Spleen (tissue), 11 donors: ENCODE data around the gene SERPINC1. TPM values are rescaled to one million over a fixed set of nuclear protein-coding genes. Genes with fewer than 3 reads are reported as not detected.

Experiments
- DNase-seq: peaks from one replicate; pipeline ENCODE4 v3.0.0-alpha.2; 2020
- H3K27ac ChIP-seq, 8 donors: fragments of 200-600 bp; sonication (generic) in 7 of 8; 1 replicate in 4 of 8; 2 replicates in 4 of 8; pipeline versions ENCODE4 v1.5.0 to v1.8.0; 2016 to 2021; ENCODE audit warnings: inconsistent platforms in 4 of 8, mild to moderate bottlenecking in 4 of 8, moderate library complexity in 1 of 8
- H3K27me3 ChIP-seq, 7 donors: fragments of 200-600 bp; sonication (generic) in 6 of 7; replicated peaks in 1 of 7; 1 replicate in 4 of 7; 2 replicates in 3 of 7; pipeline versions ENCODE4 v1.5.0 to v1.8.0; 2016 to 2021; ENCODE audit warnings: inconsistent platforms in 3 of 7, mild to moderate bottlenecking in 1 of 7
- H3K36me3 ChIP-seq, 6 donors: fragments of 200-600 bp; sonication (generic) in 5 of 6; 1 replicate in 4 of 6; 2 replicates in 2 of 6; pipeline versions ENCODE4 v1.5.0 to v1.8.0; 2016 to 2021; ENCODE audit warnings: inconsistent platforms in 2 of 6
- H3K4me1 ChIP-seq, 6 donors: fragments of 200-600 bp; sonication (generic) in 5 of 6; 1 replicate in 3 of 6; 2 replicates in 3 of 6; pipeline versions ENCODE4 v1.5.0 to v1.8.0; 2016 to 2021; ENCODE audit warnings: inconsistent platforms in 3 of 6
- H3K4me3 ChIP-seq, 8 donors: fragments of 200-600 bp; sonication (generic) in 7 of 8; 1 replicate in 4 of 8; 2 replicates in 4 of 8; pipeline versions ENCODE4 v1.5.0 to v1.8.0; 2016 to 2021; ENCODE audit warnings: inconsistent platforms in 4 of 8, mild to moderate bottlenecking in 4 of 8, moderate library complexity in 2 of 8
- H3K9me3 ChIP-seq, 8 donors: fragments of 200-600 bp; sonication (generic) in 7 of 8; 1 replicate in 4 of 8; 2 replicates in 4 of 8; pipeline versions ENCODE4 v1.5.0 to v1.8.0; 2016 to 2021; ENCODE audit warnings: inconsistent platforms in 4 of 8
- POLR2A ChIP-seq, 3 donors: fragments of 450-650 bp; IDR thresholded peaks; one replicate each; pipeline ENCODE4 v1.5.1; 2017; ENCODE audit warnings: antibody characterized with exemption in 3 of 3, mild to moderate bottlenecking in 1 of 3
- POLR2AphosphoS5 ChIP-seq, 3 donors: sonication (generic); formaldehyde crosslinking; IDR thresholded peaks; one replicate each; pipeline ENCODE4 v1.5.1; 2017; ENCODE audit warnings: antibody characterized with exemption in 3 of 3
- WGBS, 5 donors: extraction: QIAGEN DNeasy Blood & Tissue Kit in 3 of 5; methylation state at CpG; one replicate each; pipeline versions ENCODE4 v1.1.5 to v1.1.7; 2013 to 2018; 5-methylcytosine and 5-hydroxymethylcytosine counted together
- intact Hi-C: fragments of 100-400 bp; cut with DNase I; formaldehyde crosslinking; loops from one replicate; pipeline ENCODE4 v1.15.0; 2023; ENCODE audit warnings: low total_unique reads
- polyA plus RNA-seq, 3 donors: library from polyadenylated mRNA; stranded (reverse); fragments of 200-250 nt; gene quantifications; one replicate each; pipeline ENCODE4 v1.2.1, GENCODE V29; 2013
- total RNA-seq, 7 donors: library from RNA; depleted of rRNA in 3 of 7; stranded (reverse); fragments of >200 nt in 3 of 7; fragmentation: NEBNext Ultra II Directional in 4 of 7; extraction: Animal tissue kit (Norgen Biotek cat#: 25700) in 4 of 7; gene quantifications; one replicate each; pipeline versions ENCODE4 v1.1.0 to v1.2.1, GENCODE V29; 2016 to 2021
- TF ChIP-seq, protein P1 (sequence below), 11 experiments: fragments of 200-600 bp in 7 of 11; fragments of 450-650 bp in 4 of 11; sonication (generic) in 4 of 11; IDR thresholded peaks in 8 of 11; conservative IDR thresholded peaks in 3 of 11; 1 replicate in 7 of 11; 2 replicates in 4 of 11; pipeline versions ENCODE4 v1.4.0 to v1.8.0; 2016 to 2021; ENCODE audit warnings: antibody characterized with exemption in 11 of 11, inconsistent platforms in 4 of 11, mild to moderate bottlenecking in 1 of 11
- donor health status: healthy with polysubstance abuse.
- donor health status: DM: no; HTN: no; CAD: no; lungs with moderate emphysema.
- donor health status: DM: no; HTN: no; CAD: no.
- donor health status: Bipolar disorder and iron deficiency.
- donor health status: healthy.
- donor health status: DM: no; HTN: no; CAD: no.
- donor health status: DM: yes; HTN: yes; CAD: no.

The SERPINC1 gene
- total and polyA plus RNA-seq, 10 donors: 0.10 to 0.49 (median 0.17) TPM; not detected in 6

GRCh38 chr1:173866413-173867115 is 50.6 kb downstream of the SERPINC1 start:
- WGBS, 5 donors: 10 to 24% (median 11%) methylated on average over 2 of the region's 2 CpGs
- no peaks in the 10 kb centered on the region for H3K9me3 ChIP-seq
- peak overlapping the region; percentile 75 to 95 (median 84) for H3K4me3 ChIP-seq
- peaks cover 43 to 80% (median 63%) of the 10 kb centered on the region in 6 donors for H3K4me1 ChIP-seq
- TF ChIP-seq POLR2A (IDR thresholded peaks at IDR 0.05): no peak
- TF ChIP-seq POLR2AphosphoS5 (IDR thresholded peaks at IDR 0.05): no peak
- TF ChIP-seq, protein P1, sequence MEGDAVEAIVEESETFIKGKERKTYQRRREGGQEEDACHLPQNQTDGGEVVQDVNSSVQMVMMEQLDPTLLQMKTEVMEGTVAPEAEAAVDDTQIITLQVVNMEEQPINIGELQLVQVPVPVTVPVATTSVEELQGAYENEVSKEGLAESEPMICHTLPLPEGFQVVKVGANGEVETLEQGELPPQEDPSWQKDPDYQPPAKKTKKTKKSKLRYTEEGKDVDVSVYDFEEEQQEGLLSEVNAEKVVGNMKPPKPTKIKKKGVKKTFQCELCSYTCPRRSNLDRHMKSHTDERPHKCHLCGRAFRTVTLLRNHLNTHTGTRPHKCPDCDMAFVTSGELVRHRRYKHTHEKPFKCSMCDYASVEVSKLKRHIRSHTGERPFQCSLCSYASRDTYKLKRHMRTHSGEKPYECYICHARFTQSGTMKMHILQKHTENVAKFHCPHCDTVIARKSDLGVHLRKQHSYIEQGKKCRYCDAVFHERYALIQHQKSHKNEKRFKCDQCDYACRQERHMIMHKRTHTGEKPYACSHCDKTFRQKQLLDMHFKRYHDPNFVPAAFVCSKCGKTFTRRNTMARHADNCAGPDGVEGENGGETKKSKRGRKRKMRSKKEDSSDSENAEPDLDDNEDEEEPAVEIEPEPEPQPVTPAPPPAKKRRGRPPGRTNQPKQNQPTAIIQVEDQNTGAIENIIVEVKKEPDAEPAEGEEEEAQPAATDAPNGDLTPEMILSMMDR (IDR thresholded peaks at IDR 0.05 in 8 of 11, conservative IDR thresholded peaks at IDR 0.05 in 3 of 11): no peak
- peak overlapping the region; percentile 97 to 99 (median 98) for H3K27ac ChIP-seq
- H3K36me3 ChIP-seq: peaks cover 0 to 66% (median 42%) of the 10 kb centered on the region in 6 donors
- intact Hi-C loops: loop anchor here (10.0 kb wide), 1 partner anchor 68 kb away; no protein-coding TSS in a partner anchor
- no peaks in the 10 kb centered on the region for H3K27me3 ChIP-seq
- no peak for DNase-seq

DNA sequence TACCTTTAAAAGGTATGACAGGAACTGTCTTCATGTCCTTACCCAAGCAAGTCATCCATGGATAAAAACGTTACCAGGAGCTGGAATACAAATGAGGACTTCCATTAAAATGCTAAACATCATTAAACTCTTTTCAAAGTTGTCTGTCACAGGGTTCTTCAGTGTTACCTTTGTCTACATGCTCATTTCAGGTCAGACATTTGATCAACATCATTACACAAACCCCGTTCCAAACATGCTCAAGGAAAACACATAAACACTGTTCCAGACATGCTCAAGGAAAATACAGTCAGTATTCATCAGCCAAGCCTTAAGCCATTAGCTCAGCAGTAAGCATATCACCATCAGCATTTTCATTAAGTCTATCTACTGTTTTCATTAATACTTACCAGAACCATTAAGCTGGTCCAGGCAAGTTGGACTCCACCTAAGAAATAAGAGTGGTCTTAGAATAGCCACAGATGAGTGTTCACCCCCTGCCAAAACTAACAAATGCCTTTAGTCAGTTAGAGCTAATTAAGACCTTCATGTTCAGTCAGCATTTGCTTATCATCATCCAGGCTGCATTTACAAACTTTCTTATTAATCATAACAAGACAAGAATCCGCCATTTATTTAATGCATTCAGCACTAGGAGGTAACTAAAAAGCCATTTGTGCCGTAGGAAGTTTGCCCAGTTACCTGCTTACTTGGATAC is 51.5 kb downstream of the SERPINC1 start:
- Histone ChIP-seq H3K9me3 (no peaks in the 10 kb centered on the region), H3K36me3 (peaks cover 0 to 68% (median 41%) of the 10 kb centered on the region in 6 donors), H3K4me1 (peaks cover 34 to 71% (median 54%) of the 10 kb centered on the region in 6 donors), H3K27ac (peak overlapping the region in 4 of 8 donors; percentile 98 to 99 (median 98)), H3K27me3 (no peaks in the 10 kb centered on the region), H3K4me3 (peak overlapping the region in 7 of 8 donors; percentile 75 to 95 (median 82))
- DNase-seq: no peak
- 28 to 46% (median 44%) methylated on average over 4 of the region's 4 CpGs for WGBS, 5 donors
- intact Hi-C loops: loop anchor here (10.0 kb wide), 1 partner anchor 69 kb away; no protein-coding TSS in a partner anchor
- TF ChIP-seq, protein P1 (IDR thresholded peaks at IDR 0.05 in 8 of 11, conservative IDR thresholded peaks at IDR 0.05 in 3 of 11): no peak
- no peak for TF ChIP-seq POLR2AphosphoS5 (IDR thresholded peaks at IDR 0.05)
- no peak for TF ChIP-seq POLR2A (IDR thresholded peaks at IDR 0.05)

DNA sequence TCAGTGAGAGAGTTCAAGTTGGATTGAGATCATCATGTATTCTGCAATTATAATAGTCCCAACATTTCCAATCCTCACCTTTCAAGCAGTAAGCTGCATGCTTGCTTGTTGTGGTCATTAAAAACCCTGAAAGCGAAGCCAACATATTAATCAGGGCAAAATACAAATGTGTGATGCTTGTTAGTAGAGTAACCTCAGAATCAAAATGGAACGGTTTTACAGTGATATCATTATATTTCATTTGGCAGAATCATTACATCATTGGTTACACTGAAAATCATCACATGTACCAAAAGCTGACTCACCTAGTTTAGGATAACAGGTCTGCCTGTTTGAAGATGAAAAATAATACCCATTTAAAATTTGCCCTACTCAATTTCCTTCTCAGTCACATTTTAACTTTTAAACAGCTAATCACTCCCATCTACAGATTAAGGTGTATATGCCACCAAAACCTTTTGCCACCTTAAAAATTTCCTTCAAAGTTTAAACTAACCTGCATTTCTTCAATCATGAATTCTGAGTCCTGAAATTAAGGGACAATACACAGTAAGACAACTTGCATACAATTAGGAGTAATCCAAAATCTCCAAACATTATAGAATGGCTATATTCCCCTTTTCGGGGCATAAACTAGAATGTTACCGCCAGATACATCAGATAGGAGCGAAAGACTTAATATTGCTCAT is 52.8 kb downstream of the SERPINC1 start:
- Histone ChIP-seq H3K9me3 (no peaks in the 10 kb centered on the region), H3K27ac (peak overlapping the region in 3 of 8 donors; percentile 11 to 99 (median 98)), H3K36me3 (peaks cover 0 to 75% (median 44%) of the 10 kb centered on the region in 6 donors), H3K4me1 (peaks cover 28 to 58% (median 41%) of the 10 kb centered on the region in 6 donors), H3K27me3 (no peaks in the 10 kb centered on the region), H3K4me3 (peak overlapping the region in 1 of 8 donors; percentile 91)
- WGBS, 5 donors: 78 to 88% (median 81%) methylated on average over 5 of the region's 5 CpGs
- intact Hi-C loops: loop anchor here (10.0 kb wide), 1 partner anchor 70 kb away; no protein-coding TSS in a partner anchor
- no peak for TF ChIP-seq POLR2A (IDR thresholded peaks at IDR 0.05)
- TF ChIP-seq, protein P1 (IDR thresholded peaks at IDR 0.05 in 8 of 11, conservative IDR thresholded peaks at IDR 0.05 in 3 of 11): no peak
- no peak for TF ChIP-seq POLR2AphosphoS5 (IDR thresholded peaks at IDR 0.05)
- DNase-seq: no peak
